Measurements from ENCODE around the gene COX6A1. TPM values are rescaled to one million over a fixed set of nuclear protein-coding genes. Genes with fewer than 3 reads are reported as not detected.
A peak's percentile ranks its signal among the peaks of the same experiment; 100 is the strongest.

The COX6A1 gene
- total and polyA plus RNA-seq, 2 experiments from 2014 or later, result 422 to 1,484 TPM

GRCh38 chr12:120466560-120467315 is 28.8 kb downstream of the COX6A1 start:
- no peaks in the 10 kb centered on the region for H3K9me2 ChIP-seq (ENCODE audit: insufficient read depth)
- H3K79me2 ChIP-seq (replicated peaks; ENCODE audit: insufficient read depth), result peaks cover 57% of the 10 kb centered on the region
- 0 out of 2 replicates have a peak overlapping the region, but pooled peaks have one; percentile 65 for H3K4me2 ChIP-seq
- peaks cover 10% of the 10 kb centered on the region; the same call in 1 of the 2 replicates for H3K4me1 ChIP-seq (ENCODE audit: insufficient read depth)
- DNase-seq (ENCODE audit: low spot score) (peak; percentile 77), ATAC-seq (peak; percentile 28)
- no peak for TF ChIP-seq CREB1 (CRISPR knock-in tag; IDR thresholded peaks at IDR 0.05; ENCODE audit: low read depth)
- peak; percentile 66 to 72 for TF ChIP-seq CTCF (conservative IDR thresholded peaks at IDR 0.05; ENCODE audit: low read depth in 2 of 2)
- Mint-ChIP-seq H3K27me3 (ENCODE audit: insufficient read depth, low read depth, poor library complexity) (peaks cover 10% of the 10 kb centered on the region), H3K9me3 (no peaks in the 10 kb centered on the region), H3K36me3 (ENCODE audit: low read depth) (peaks cover 66% of the 10 kb centered on the region), H3K4me3 (peak overlapping the region; percentile 34; the same call in 1 of the 3 replicates), H3K4me1 (peaks cover 21% of the 10 kb centered on the region), H3K27ac (no peak overlapping the region)
- H3K4me3 ChIP-seq, result 0 out of 2 replicates have a peak overlapping the region, but pooled peaks have one; percentile 26
- H3F3A ChIP-seq (replicated peaks; ENCODE audit: low read depth), result peaks cover 53% of the 10 kb centered on the region
- H3K27ac ChIP-seq (ENCODE audit: low read depth), result peak overlapping the region; percentile 79
- peaks cover 50% of the 10 kb centered on the region for H4K20me1 ChIP-seq (replicated peaks; ENCODE audit: insufficient read depth)
- H3K36me3 ChIP-seq (ENCODE audit: insufficient read depth), result peaks cover 43% of the 10 kb centered on the region
- H2AFZ ChIP-seq, result no peak overlapping the region
- 0 out of 2 replicates have a peak, but pooled peaks cover 2% of the 10 kb centered on the region for H3K27me3 ChIP-seq (ENCODE audit: insufficient read depth)

- H3K36me3 Mint-ChIP-seq (ENCODE audit: low read depth), result peaks cover 59% of the 10 kb centered on the region
- peaks cover 36% of the 10 kb centered on the region for H3K36me3 ChIP-seq (ENCODE audit: insufficient read depth)
- peak overlapping the region; percentile 96; the same call in 2 of the 3 replicates for H3K4me3 Mint-ChIP-seq
- H3K9me2 ChIP-seq (ENCODE audit: insufficient read depth), result no peaks in the 10 kb centered on the region
- H3K27me3 ChIP-seq (ENCODE audit: insufficient read depth), result 0 out of 2 replicates have a peak, but pooled peaks cover 2% of the 10 kb centered on the region
- no peaks in the 10 kb centered on the region for H3K9me3 Mint-ChIP-seq
- H3K4me1 Mint-ChIP-seq, result peaks cover 21% of the 10 kb centered on the region
- peaks cover 57% of the 10 kb centered on the region for H3K79me2 ChIP-seq (replicated peaks; ENCODE audit: insufficient read depth)
- peak overlapping the region; percentile 79 for H3K27ac ChIP-seq (ENCODE audit: low read depth)
- ATAC-seq (no peak), DNase-seq (ENCODE audit: low spot score) (no peak)
- H3K27ac Mint-ChIP-seq, result no peak overlapping the region
- no peak overlapping the region for H2AFZ ChIP-seq
- H4K20me1 ChIP-seq (replicated peaks; ENCODE audit: insufficient read depth), result peaks cover 47% of the 10 kb centered on the region
- peaks cover 10% of the 10 kb centered on the region for H3K27me3 Mint-ChIP-seq (ENCODE audit: insufficient read depth, low read depth, poor library complexity)
- 0 out of 2 replicates have a peak overlapping the region, but pooled peaks have one; percentile 65 for H3K4me2 ChIP-seq
- H3K4me3 ChIP-seq, result peak overlapping the region; percentile 26
- peaks cover 10% of the 10 kb centered on the region; the same call in 1 of the 2 replicates for H3K4me1 ChIP-seq (ENCODE audit: insufficient read depth)
- peaks cover 47% of the 10 kb centered on the region for H3F3A ChIP-seq (replicated peaks; ENCODE audit: low read depth)
- TF ChIP-seq EZH2phosphoT487 (IDR thresholded peaks at IDR 0.05; ENCODE audit: unreplicated experiment), result no peak
- TF ChIP-seq NANOG (IDR thresholded peaks at IDR 0.05; ENCODE audit: borderline replicate concordance), result no peak
- TF ChIP-seq EZH2 (IDR thresholded peaks at IDR 0.05; ENCODE audit: low read depth, unreplicated experiment), result no peak
- no peak for TF ChIP-seq ZNF331 (CRISPR knock-in tag; IDR thresholded peaks at IDR 0.05; ENCODE audit: low read depth)
- no peak for TF ChIP-seq JUNB (IDR thresholded peaks at IDR 0.05; ENCODE audit: unreplicated experiment)
- no peak for TF ChIP-seq STAT1 (IDR thresholded peaks at IDR 0.05; ENCODE audit: unreplicated experiment)
- TF ChIP-seq ZNF462 (CRISPR knock-in tag; IDR thresholded peaks at IDR 0.05), result no peak
These were observed 29.5 kb downstream of the COX6A1 start for GRCh38 chr12:120467439-120467838.
